Measurements from ENCODE around the gene FSTL5.

The FSTL5 gene

GRCh38 chr4:161428180-161428965 lies 735.4 kb downstream of the FSTL5 start:
- DNase-seq, result no peak

DNA sequence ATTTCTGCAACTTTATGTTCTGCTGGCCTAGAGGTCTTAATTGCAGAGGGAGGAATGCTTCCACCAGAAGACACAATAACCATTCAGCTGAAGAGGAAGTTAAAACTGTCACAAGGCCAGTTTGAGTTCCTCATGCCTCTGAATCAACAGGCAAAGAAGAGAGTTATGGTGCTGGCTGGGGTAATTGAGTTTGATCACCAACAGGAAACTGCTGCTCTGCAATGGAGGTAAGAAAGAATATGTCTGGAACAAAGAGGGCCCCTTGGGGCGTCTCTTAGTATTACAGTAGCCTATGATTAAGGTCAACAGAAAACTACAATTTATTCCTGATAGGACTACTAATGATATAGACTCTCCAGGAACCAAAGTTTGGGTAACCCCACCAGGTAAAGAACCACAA lies 744.0 kb downstream of the FSTL5 start:
- DNase-seq, result no peak

- no peak for DNase-seq
Observed at GRCh38 chr4:161411901-161412300, 751.9 kb downstream of the FSTL5 start.

- no peak for DNase-seq
Observed at GRCh38 chr4:161404346-161405110, 759.3 kb downstream of the FSTL5 start.

- DNase-seq, result no peak
Observed at GRCh38 chr4:161403781-161404180, 760.0 kb downstream of the FSTL5 start.

DNA sequence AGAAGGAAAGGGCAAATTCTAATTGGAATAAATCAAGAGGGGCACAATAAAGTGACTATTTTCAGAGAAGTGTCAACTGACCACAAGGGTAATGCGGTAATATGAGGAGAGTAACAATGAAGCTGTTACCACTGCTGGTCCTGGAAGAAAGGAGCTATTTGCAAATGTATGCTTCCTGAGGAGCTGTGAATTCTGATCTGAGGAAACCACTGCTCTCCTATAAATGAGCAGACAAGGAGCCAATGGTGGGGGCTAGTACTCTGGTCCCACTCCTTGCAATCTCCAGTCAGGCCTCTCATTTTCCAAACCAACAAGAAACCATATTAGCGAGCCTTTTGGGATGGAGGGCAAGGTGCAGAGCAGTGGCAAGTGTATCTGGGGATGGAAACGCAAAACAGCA lies 770.2 kb downstream of the FSTL5 start:
- DNase-seq, result no peak

GRCh38 chr4:161382655-161383054 lies 781.1 kb downstream of the FSTL5 start:
- DNase-seq, result no peak

DNA sequence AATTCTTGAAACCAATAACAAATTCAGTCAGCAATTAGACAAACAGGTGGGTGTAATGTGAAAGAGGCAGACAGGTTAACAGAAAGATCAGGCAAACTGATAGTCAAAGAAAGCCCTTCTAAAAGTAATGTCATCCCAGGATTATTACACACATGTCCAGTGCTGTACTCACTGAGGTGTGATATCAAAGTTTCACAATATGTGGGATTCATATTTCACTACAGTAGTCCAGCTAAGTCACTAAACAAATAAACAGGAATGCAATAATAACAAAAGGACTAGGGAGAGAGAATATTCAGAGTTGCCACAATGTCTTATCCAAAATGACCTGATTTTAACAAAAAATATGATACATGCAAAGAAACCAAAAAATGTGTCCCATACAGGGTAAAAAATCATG lies 787.5 kb downstream of the FSTL5 start:
- DNase-seq, result no peak

DNA sequence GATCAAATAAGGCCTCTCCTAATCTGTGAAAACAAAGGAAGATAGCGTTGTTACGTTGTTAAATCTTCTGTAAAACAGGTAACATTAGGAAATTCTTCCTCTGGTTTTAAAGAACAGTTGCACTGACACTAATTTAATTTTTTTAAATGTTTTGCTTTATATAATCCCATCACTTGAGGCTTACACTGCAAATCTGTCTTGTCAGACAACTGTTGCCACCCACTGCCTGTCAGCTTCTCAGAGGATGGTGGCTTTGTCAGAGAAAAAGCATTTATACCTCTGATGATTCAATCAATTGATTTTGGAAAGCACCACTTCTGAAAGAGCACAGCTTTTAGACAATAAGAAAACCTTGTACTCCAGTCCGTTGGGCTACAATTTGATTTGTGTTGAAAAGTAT lies 799.1 kb downstream of the FSTL5 start:
- DNase-seq, result no peak

- no peak for DNase-seq
Observed at GRCh38 chr4:161360982-161361381, 802.8 kb downstream of the FSTL5 start.

- DNase-seq, result no peak
Observed at GRCh38 chr4:161359491-161359890, 804.3 kb downstream of the FSTL5 start.

DNA sequence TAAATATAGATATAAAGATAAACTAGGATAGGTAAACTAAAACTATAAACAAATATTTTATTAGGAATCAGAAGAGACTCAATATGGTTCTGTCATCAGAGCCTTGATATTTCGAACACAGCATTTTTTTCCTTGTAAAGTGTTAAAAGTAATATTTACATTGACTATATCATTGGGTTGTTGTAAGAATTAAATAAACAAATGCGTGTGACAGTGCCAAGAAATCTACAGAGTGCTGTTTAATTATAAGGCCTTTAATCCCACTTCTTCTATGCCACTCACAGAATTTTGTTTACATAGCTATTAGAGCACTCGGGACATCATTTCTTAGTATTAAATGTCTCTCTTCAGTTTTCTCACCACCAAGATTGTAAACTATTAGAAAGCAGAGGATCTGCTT lies 807.4 kb downstream of the FSTL5 start:
- DNase-seq, result no peak

- DNase-seq, result no peak
Observed at GRCh38 chr4:161350946-161351345, 812.9 kb downstream of the FSTL5 start.

DNA sequence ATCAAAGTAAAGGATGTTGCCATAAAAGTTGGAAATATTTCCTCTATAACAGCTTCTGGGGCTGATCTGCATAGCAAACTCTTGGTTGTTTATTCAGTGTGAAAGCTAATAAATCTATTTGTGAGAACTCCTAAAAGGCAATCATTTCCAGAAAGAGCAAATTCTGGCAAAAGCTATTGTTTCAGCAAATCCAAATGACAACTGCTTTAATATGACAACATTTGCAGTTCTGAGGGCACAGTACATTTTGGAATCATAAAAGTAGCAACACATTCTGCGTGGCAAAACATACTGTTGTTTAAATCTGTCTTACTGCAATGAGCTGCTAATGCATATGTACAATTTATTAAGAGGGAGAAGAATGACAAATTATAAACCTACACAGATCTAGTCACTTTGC lies 818.1 kb downstream of the FSTL5 start:
- no peak for DNase-seq

DNA sequence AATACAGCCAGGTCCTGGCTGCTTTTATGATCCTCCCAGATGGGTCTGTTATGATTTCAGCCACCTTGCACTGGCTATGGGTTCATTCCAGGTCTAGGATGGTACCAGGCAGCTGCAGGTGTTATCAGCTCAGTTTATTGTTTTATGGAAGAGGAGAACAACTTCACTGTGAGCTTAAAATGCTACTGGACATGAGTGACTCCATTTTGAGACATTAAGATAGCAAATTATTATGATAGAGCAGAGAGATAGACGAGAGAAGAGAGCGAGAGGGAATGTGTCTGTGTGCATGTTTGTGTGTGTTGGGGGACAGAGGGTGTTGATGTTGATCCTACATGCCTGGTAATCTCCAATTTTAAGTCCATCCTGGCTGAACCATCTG lies 820.2 kb downstream of the FSTL5 start:
- DNase-seq, result no peak

DNA sequence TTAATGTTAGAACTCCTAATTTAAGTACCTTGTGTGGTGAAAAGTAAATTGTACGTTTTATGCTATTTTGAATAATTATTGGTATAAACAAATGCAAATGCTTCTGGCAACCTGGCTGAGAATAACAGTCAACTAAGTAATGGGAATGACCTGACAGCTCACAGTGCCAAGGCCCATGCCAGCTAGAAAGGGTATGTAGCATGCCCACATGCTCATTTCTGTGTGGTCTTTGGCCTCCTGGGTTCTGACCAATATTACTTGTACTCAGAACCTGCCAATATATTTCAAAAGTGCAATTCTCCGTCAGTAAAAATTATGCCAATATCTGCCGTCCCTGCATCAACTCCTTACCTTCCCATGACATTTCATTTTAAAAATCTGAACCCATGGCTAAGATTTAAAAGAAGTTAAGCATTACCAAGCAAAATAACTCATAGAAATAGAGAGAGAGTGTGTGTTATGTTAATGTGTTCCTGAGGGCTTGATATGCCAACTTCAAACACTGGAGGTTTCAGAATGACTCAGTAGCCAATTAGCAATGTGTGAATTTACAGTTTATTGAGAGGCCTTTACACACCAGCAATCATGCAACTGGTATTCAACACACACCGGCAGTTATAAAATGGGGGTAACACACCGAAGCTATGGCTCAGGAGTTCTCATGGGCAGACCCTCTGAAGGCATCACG lies 820.8 kb downstream of the FSTL5 start:
- DNase-seq, result no peak

- DNase-seq, result no peak
Observed at GRCh38 chr4:161336621-161337020, 827.2 kb downstream of the FSTL5 start.

- no peak for DNase-seq
Observed at GRCh38 chr4:161336016-161336530, 827.7 kb downstream of the FSTL5 start.
